Skeletal muscle satellite cell (primary cell): ENCODE results near the gene CELSR3. TPM values are rescaled to one million over a fixed set of nuclear protein-coding genes. Genes with fewer than 3 reads are reported as not detected.

Experiments
- H3K27me3 ChIP-seq: 2 replicates; pipeline ENCODE4 v1.7.0; 2013; ENCODE audit warnings: low read length; ENCODE audit not compliant: control insufficient read depth, insufficient read depth
- H3K36me3 ChIP-seq: 2 replicates; pipeline ENCODE4 v1.7.0; 2013; ENCODE audit warnings: mild to moderate bottlenecking, control low read depth, low read length; ENCODE audit not compliant: insufficient read depth
- H3K4me1 ChIP-seq: 2 replicates; pipeline ENCODE4 v1.7.0; 2013; ENCODE audit warnings: low read length; ENCODE audit not compliant: control insufficient read depth, insufficient read depth
- H3K4me2 ChIP-seq: 2 replicates; pipeline ENCODE4 v1.7.0; 2013; ENCODE audit warnings: mild to moderate bottlenecking, low read length
- H3K4me3 ChIP-seq: 2 replicates; pipeline ENCODE4 v1.7.0; 2013; ENCODE audit warnings: low read length
- H3K9ac ChIP-seq: 2 replicates; pipeline ENCODE4 v1.7.0; 2013; ENCODE audit warnings: mild to moderate bottlenecking, low read depth, low read length, moderate library complexity
- H3K9me3 ChIP-seq: replicated peaks from 2 replicates; pipeline ENCODE4 v1.7.0; 2013; ENCODE audit warnings: mild to moderate bottlenecking, control low read depth, low read length
- small RNA-seq: library from RNA; depleted of rRNA; stranded (forward); fragments of <200 nt; gene quantifications from one replicate; pipeline ENCODE3, GENCODE V24; 2012

Gene CELSR3

DNA sequence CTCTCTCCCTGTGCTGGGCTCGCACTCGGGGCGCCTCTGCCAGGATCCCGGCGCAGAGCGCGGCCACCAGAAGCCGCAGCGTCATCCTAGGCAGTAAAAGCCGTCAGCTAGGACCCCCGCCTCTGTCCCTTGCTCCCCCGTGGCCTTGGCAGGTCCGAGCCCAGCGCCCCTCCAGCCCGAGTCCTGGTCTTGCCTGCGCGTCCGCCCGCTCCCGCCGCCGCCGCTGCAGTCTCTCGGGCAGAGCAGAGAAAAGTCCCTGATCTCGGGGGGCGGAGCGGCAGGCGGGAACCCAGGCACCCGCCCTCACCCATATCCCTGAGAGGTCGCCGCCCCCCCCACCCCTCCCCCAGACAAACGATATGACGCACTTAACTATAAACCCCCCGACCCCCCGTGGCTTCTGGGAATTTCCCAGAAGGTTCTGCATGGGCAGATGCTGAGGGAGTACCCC lies 67.6 kb downstream of the CELSR3 start, which contains the start of gene COL7A1:
TSS of gene COL7A1 (minus strand) at position 255 of the 451 bp plus-strand sequence. CDS start at position 85, 170 bp downstream.
- peaks cover 53% of the 10 kb centered on the region for H3K4me1 ChIP-seq
- no peaks in the 10 kb centered on the region for H3K27me3 ChIP-seq
- peak within 1 kb of the TSS; percentile 66 for H3K9ac ChIP-seq
- peak within 1 kb of the TSS; percentile 92 for H3K4me2 ChIP-seq
- H3K9me3 ChIP-seq, result no peaks in the 10 kb centered on the region
- peak within 1 kb of the TSS; percentile 66 for H3K4me3 ChIP-seq
- peaks cover 35% of the 10 kb centered on the region for H3K36me3 ChIP-seq

DNA sequence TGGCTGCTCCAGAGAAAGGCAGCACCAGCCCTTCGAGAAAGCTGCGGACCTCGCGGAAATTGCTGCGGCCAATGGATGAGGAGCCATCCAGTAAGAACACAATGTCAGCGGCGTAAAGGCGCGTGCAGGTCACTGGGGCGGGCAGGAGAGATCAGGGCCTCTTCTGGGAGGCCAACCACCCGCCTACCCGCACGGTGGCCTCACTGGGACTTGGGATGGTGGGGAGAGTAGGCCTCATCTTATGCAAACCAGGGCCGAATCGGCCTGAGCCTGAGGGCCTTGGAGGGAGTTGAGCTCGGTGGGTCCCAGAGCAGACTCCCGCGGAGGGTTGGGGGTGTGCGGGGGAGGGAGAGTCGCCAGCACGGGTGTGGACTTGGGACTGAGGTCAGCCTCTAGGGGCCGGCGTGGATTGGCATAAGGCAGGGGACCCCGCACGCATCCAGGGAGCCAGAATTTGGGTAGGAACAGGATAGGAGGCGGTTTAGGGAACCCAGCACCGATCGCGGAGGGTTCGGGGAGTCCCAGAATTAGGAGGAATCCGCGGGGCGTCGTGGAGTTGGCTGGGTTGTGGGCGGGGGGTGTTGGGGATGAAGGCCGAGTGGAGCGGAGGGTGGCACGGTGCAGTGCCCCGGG lies 68.2 kb downstream of the CELSR3 start:
- Histone ChIP-seq H3K27me3 (no peaks in the 10 kb centered on the region), H3K9me3 (no peaks in the 10 kb centered on the region), H3K4me2 (peak overlapping the region; percentile 92), H3K36me3 (peaks cover 30% of the 10 kb centered on the region), H3K4me3 (peak overlapping the region; percentile 66), H3K4me1 (peaks cover 48% of the 10 kb centered on the region), H3K9ac (peak overlapping the region; percentile 66)

GRCh38 chr3:48593337-48593736 lies 69.3 kb downstream of the CELSR3 start:
- H3K9me3 ChIP-seq, result no peaks in the 10 kb centered on the region
- H3K4me3 ChIP-seq, result no peak overlapping the region
- H3K27me3 ChIP-seq, result no peaks in the 10 kb centered on the region
- H3K9ac ChIP-seq, result no peak overlapping the region
- peaks cover 20% of the 10 kb centered on the region for H3K36me3 ChIP-seq
- H3K4me1 ChIP-seq, result peaks cover 36% of the 10 kb centered on the region
- H3K4me2 ChIP-seq, result no peak overlapping the region

- no peak overlapping the region for H3K9ac ChIP-seq
These were observed 70.1 kb downstream of the CELSR3 start for GRCh38 chr3:48592519-48593087.

DNA sequence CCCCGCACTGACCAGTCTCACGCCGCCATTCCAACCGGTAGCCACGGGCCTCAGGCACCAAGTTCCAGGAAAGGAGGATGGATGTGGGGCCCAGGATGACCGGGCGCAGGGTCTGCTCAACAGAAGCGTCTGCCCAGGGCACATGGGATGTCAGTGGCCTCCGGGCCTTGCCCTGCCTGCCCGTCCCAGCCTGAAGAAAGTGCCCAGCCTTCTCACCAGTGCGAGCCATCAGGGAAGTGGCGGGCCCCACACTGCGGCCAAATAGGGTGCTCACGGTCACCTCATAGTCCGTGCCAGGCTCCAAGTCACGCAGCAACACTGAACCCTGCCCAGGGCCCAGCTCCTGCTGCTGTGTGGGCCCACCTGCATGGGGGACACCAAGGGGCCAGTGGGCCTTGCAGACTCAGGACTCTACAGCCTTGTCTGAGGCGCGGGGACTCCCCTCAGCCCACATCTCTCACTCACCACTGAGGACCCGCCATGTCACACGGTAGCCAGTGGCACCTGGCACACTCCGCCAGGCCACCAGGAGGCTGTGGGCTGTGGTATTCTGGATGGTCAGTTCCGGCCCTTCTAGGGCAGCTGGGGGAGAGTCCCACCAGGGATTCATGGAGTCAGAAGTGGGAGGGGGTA lies 70.7 kb downstream of the CELSR3 start:
- Histone ChIP-seq H3K4me3 (no peak overlapping the region), H3K27me3 (no peaks in the 10 kb centered on the region), H3K9me3 (no peaks in the 10 kb centered on the region), H3K4me1 (peaks cover 27% of the 10 kb centered on the region), H3K36me3 (peaks cover 7% of the 10 kb centered on the region), H3K4me2 (no peak overlapping the region), H3K9ac (no peak overlapping the region)

More at GRCh38 chr3:48592519-48593087, 70.1 kb downstream of the CELSR3 start:
- H3K4me2 ChIP-seq, result no peak overlapping the region
- H3K36me3 ChIP-seq, result peaks cover 13% of the 10 kb centered on the region
- peaks cover 28% of the 10 kb centered on the region for H3K4me1 ChIP-seq
- H3K27me3 ChIP-seq, result no peaks in the 10 kb centered on the region
- H3K4me3 ChIP-seq, result no peak overlapping the region
- no peaks in the 10 kb centered on the region for H3K9me3 ChIP-seq

GRCh38 chr3:48591436-48591835 lies 71.2 kb downstream of the CELSR3 start:
- no peak overlapping the region for H3K9ac ChIP-seq
- H3K4me3 ChIP-seq, result no peak overlapping the region
- no peaks in the 10 kb centered on the region for H3K9me3 ChIP-seq
- H3K4me1 ChIP-seq, result peaks cover 24% of the 10 kb centered on the region
- H3K27me3 ChIP-seq, result no peaks in the 10 kb centered on the region
- H3K36me3 ChIP-seq, result peaks cover 8% of the 10 kb centered on the region
- H3K4me2 ChIP-seq, result no peak overlapping the region

DNA sequence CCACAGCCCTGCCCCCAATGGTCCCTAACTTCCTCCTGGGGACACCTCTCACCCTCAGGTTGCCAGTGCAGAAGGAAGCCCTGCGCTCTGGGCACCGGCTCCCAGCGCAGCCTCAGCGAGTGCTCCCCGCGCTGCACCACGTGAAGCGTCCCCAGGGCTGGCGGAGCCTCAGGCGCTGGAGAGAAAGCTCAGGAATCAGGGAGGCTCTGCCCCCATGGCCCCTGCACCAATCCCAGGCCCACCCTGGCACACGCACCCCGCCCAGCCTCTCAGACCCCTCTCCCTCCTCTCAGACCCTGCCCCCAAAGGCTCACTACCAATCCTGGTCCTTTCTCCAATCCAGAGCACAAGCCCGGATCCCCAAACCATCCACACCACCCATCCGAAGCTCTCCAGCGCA lies 74.5 kb downstream of the CELSR3 start:
- Histone ChIP-seq H3K9me3 (no peaks in the 10 kb centered on the region), H3K27me3 (no peaks in the 10 kb centered on the region), H3K4me2 (no peak overlapping the region), H3K4me3 (no peak overlapping the region), H3K9ac (no peak overlapping the region), H3K36me3 (peaks cover 13% of the 10 kb centered on the region), H3K4me1 (no peaks in the 10 kb centered on the region)

DNA sequence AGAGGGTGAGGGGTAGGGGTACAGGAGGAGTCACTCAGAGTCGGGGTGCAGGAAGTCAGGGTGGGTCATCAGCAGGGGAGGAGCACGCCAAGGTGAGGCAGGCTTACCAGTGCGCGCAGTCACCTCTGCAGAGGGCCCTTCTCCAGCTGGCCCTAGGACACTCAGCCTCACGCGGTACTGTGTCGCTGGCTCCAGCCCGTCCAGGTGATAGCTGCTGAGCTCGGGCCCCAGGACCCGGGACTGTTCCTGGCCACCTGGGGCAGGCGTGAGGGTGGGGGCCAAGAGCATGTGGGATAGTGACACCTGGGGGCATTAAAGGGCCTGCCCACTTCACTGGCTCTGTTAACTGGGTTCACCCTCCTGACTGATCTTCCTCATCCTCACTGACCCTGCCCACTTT lies 75.0 kb downstream of the CELSR3 start:
- Histone ChIP-seq H3K4me1 (no peaks in the 10 kb centered on the region), H3K36me3 (peaks cover 12% of the 10 kb centered on the region), H3K4me2 (no peak overlapping the region), H3K27me3 (no peaks in the 10 kb centered on the region), H3K9ac (no peak overlapping the region), H3K4me3 (no peak overlapping the region), H3K9me3 (no peaks in the 10 kb centered on the region)

Small RNA genes lying within 50 kb of the gene (small RNA-seq; reads per million reads assigned to genes)
- not detected for gene AC141002.1
